HG02981 (cell line): Measurements from ENCODE around the gene DPF3.
"Not testable (repeated sequence)": the region's sequence is repeated elsewhere in the genome, so short reads cannot be mapped to it uniquely, and the experiment has no call there.

ENCODE experiments used
- ATAC-seq: cut with Tn5 transposase; IDR thresholded peaks from one replicate; pipeline ENCODE4 v1.9.1; 2021; ENCODE audit warnings: mild to moderate bottlenecking, moderate library complexity; ENCODE audit not compliant: unreplicated experiment

Gene DPF3

DNA sequence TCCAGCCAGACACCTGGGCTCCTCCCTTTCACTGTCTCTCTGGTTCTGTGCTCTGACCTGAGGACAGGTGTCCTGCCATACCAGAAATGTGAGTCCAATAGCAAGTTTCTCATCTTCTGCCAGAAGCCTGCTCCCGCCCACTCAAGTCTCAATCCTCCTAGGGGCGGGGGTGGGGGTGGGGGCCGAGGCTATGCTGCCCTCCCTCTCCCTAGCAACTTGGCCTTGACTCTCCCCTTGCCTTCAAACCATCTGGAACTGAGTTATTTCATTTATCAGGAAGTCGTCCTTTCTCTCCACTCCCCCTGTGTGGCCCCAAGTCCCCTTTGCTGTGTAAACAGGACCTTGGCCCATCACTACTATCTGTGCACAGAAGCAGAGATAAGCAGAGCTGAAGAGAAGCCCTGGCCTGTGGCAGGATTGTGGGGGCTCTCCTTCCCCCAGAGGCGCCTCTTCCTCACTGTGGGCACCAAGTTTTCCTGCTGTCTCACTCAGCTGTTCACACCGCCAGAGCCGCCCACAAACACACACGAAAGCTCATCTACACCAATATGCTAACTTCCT, 117.1 kb downstream of the DPF3 start:
- no peak for ATAC-seq

DNA sequence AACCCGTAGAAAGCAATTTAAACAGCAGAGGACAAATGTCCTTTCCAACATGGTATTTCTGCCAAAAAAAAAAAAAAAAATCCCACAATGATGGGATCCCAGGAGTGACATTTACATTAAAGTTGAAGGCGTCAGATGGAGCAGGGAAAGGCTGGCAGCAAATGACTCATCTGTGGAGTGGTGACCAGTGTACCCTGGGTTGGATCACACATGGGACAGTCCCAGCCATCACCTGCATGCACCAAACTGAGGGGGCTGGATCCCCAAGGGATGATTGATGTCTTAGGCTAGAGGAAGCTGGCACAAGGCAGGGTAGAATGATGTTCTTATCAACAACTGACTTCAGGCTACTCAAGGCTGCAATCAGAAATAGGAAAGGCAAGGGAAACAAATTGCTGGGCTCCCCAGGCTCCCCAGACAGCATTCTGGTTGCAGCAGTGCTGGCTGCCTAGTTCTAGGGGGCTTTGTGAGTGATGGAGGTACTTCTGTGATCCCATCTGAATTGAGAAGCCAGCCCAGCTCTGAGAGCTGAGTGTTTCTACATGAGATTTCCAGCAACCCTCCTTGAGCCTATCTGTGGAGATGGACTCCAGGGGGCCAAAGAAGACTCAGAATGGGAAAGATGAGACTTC, 117.9 kb downstream of the DPF3 start:
- no peak for ATAC-seq

GRCh38 chr14:72774894-72775620, 118.8 kb downstream of the DPF3 start:
- ATAC-seq = no peak

GRCh38 chr14:72774141-72774540, 119.8 kb downstream of the DPF3 start:
- ATAC-seq = no peak

GRCh38 chr14:72771561-72771960, 122.3 kb downstream of the DPF3 start:
- no peak for ATAC-seq

DNA sequence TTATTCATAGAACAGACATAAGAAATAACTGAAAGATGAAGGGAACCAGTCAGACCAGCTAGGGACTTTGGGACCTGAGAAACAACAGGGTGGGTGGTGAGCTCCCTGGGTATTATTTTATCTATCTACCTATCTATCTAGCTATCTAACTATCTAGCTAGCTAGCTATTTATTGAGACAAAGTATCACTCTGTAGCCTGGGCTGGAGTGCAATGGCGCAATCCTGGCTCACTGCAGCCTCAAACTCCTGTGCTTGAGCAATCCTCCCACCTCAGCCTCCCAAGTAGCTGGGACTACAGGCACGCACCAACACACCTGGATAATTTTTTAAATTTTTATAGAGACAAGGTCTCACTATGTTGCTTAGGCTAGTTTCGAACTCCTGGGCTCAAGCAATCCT, 127.6 kb downstream of the DPF3 start:
- no peak for ATAC-seq

DNA sequence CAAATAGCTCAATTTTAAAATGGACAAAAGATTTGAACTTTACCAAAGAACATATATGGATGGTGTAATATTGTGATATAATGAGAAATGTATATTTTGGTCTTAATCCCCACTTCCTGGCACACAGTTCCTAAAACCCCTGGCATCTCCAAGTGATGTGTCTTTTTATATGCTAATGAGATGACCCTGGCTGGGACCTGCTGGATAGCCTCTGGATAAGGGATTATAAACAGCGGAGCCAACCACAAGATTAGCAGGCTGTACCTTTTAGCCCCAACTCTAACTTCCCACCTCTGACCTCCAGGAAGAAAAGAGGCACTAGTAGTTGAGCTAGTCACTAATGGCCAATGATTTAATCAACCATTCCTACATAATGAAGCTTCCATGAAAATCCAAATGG, 130.0 kb downstream of the DPF3 start:
- no peak for ATAC-seq

DNA sequence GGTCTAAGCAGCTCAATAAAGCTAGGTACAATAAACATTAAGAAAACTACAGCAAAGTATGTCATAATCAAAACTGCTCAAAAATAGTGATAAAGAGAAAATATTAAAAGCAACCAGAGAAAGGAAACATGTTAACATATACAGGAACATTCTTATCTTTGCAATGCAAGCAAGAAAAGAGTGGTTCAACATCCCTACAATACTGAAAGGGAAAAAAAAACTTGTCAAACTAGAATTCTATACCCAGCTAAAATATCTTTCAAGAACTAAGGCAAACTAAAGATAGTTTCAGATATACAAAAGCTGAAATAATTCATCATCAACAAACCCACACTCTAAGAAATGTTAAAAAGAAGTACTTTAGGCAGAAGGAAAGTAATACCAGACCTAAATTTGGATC, 134.2 kb downstream of the DPF3 start:
- no peak for ATAC-seq

DNA sequence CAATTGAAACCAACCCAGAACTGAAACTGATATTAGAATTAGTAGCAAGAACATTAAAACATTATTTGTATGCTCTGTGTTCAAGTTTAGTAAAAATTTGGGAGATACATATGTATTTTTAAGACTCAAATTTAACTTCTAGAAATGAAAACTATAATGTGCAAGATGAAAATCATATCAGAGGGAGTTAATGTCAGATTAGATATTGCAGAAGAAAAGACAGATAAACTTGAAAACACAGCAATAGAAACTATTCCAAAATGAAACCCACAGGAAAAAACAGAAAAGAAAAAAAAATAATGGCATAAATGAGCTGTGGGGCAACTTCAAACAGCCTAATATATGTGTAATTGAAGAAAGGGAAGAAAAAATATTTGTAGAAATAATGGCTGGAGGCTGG, 134.9 kb downstream of the DPF3 start:
- no peak for ATAC-seq

- ATAC-seq = no peak
These were observed 135.5 kb downstream of the DPF3 start for GRCh38 chr14:72758420-72758819.

DNA sequence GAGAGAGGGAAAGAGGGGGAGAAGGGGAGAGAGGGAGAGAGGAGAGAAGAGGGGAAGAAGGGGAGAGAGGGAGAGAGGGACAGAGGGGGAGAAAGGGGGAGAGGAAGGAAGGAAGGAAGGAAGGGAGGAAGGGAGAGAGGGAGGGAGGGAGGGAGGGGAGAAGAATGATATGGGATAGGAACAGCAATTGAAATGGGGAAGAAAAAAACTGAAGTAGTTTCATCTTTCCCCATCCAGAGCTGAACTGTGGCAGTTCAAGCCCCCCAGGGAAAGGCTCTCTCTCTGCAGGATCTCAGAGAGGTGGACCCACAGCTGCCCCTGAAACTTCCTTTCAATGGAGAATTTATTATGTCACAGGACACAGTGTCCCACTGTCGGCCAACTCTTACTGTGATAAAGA, 136.9 kb downstream of the DPF3 start:
- ATAC-seq = no peak

DNA sequence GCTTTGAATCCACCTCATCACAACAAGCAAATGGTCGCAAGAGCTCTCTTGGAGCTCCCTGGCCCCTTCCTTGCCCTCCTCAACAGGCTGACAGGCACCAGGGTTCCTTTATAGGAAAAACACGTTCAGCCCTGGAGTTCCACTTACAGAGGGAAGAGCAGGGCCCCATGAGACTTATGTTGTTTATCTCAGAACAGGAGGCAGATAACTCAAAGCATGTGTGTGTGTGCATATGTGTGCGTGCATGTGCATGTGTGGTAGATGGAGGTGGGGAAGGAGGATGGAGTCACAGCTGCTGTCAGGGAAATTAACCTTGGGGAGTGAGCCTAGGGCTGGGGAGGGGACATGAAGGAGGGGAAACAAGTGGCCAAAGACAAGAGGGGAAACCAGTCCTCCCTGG, 138.1 kb downstream of the DPF3 start:
- ATAC-seq = no peak

GRCh38 chr14:72754949-72755348, 139.0 kb downstream of the DPF3 start:
- ATAC-seq = no peak

DNA sequence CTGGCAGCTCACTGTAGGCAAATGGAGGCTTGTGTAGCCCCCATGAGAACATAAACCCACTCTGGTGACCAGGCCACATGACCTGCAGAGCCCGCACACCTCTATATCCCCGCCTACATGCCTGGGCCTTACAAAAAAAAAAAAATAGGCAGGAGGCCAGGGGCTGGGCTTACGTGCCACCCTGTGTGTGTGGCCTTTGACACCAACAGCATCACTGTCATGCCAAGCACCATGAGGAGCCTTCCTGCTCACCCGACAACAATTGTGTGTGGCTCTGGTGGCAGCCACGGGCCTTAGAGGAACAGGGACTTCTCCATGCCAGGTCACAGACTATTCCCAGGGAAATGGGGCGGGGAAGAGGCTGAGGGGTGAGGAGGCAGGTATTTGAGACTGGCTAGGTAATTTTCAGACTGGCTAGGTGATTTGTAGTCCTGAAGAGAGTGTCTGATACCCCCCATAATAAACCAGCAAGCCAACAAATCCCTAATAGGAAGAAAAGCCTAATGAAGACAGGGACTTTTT, 140.0 kb downstream of the DPF3 start:
- no peak for ATAC-seq

- ATAC-seq = no peak
These were observed 140.7 kb downstream of the DPF3 start for GRCh38 chr14:72753044-72753710.

GRCh38 chr14:72752034-72752412, 141.9 kb downstream of the DPF3 start:
- no peak for ATAC-seq

- ATAC-seq = no peak
These were observed 142.4 kb downstream of the DPF3 start for GRCh38 chr14:72751276-72752033.

DNA sequence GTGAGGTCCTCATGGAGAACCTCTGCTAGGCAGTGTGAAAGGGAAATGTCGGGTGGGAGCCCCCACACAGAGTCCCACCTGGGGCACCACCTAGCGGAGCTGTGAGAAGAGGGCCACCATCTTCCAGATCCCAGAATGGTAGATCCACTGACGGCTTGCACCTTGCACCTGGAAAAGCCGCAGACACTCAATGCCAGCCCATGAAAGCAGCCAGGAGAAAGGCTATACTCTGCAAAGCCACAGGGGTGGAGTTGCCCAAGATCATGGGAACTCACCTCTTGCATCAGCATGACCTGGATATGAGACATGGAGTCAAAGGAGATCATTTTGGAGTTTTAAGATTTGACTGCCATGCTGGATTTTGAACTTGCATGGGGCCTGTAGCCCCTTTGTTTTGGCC, 145.0 kb downstream of the DPF3 start:
- not testable (repeated sequence) for ATAC-seq

- no peak for ATAC-seq
These were observed 146.2 kb downstream of the DPF3 start for GRCh38 chr14:72747652-72748051.

DNA sequence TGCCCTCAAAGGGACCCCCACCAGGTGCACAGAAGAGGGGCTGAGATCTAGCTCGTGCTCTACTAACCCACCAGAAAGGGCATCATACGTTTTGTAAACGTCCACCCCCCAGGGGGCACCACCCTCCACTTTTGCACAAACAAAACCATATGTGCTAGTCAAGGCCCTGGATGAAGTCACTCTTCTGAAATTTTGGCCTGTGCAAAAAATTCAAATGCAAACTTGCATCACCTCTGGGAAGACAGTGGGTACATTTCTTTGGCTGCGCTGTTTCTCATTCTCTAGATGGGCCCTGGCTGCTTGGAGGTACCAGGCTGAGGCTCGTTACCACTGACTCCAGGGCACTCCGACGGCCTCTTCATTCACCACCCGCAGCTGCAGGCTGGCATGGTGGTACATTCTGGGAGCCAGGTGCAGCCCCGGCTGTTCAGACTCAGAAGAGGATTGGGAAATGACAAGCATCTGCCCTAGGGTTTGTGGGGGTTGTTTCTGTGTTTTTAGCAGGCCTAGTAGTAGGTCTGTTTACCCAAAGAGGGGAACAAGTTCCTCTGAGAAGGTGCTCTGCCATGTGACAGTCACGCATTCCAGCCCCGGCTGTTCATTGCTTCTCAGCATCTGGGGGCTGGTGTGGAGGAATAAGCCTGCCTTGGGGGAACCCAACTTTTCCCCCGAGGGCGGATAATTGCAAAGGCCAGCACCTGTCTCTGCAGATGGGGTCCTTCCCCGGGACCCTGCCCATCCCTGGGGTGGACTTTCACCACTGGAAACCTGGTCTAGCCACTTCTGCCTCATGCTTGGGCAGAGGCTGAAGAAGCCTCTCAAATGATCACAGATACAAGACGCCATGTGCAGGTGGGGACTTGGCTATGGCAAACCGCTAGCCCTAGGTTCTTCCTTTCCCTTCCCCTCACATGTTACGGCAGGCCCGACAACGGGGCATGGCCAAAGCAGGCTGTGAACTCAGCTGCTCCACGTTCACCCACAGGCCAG, 147.6 kb downstream of the DPF3 start:
- no peak for ATAC-seq
